Stimulated activated effector memory CD8-positive, alpha-beta T cell treated with anti-CD3 and anti-CD28 coated beads, Interleukin-12 subunit alpha, Interleukin-12 subunit beta, amount 100 ng/mL, for 72 hours (primary cell): ENCODE data around the gene HSPA1A.
A peak's percentile ranks its signal among the peaks of the same experiment; 100 is the strongest.

ENCODE experiments used
- ATAC-seq: fragments of 150-1000 bp; cut with Tn5 transposase; 2 replicates; pipeline ENCODE4 v1.10.0; 2021
- DNase-seq, 2 donors: peaks; one replicate each; pipeline ENCODE4 v3.0.0; 2021 to 2022; ENCODE audit warnings: low spot score in 2 of 2
- H3K27ac Mint-ChIP-seq: one replicate; pipeline ENCODE4 v1.8.0; 2022; ENCODE audit warnings: mild to moderate bottlenecking, mixed read lengths
- H3K36me3 Mint-ChIP-seq: one replicate; pipeline ENCODE4 v1.8.0; 2022; ENCODE audit warnings: mild to moderate bottlenecking, mixed read lengths
- H3K4me1 Mint-ChIP-seq: one replicate; pipeline ENCODE4 v1.8.0; 2022; ENCODE audit warnings: mixed read lengths
- H3K4me3 Mint-ChIP-seq: one replicate; pipeline ENCODE4 v1.8.0; 2022; ENCODE audit warnings: mild to moderate bottlenecking, mixed read lengths
- H3K9me3 Mint-ChIP-seq: one replicate; pipeline ENCODE4 v1.8.0; 2022; ENCODE audit warnings: mixed read lengths

Gene HSPA1A

DNA sequence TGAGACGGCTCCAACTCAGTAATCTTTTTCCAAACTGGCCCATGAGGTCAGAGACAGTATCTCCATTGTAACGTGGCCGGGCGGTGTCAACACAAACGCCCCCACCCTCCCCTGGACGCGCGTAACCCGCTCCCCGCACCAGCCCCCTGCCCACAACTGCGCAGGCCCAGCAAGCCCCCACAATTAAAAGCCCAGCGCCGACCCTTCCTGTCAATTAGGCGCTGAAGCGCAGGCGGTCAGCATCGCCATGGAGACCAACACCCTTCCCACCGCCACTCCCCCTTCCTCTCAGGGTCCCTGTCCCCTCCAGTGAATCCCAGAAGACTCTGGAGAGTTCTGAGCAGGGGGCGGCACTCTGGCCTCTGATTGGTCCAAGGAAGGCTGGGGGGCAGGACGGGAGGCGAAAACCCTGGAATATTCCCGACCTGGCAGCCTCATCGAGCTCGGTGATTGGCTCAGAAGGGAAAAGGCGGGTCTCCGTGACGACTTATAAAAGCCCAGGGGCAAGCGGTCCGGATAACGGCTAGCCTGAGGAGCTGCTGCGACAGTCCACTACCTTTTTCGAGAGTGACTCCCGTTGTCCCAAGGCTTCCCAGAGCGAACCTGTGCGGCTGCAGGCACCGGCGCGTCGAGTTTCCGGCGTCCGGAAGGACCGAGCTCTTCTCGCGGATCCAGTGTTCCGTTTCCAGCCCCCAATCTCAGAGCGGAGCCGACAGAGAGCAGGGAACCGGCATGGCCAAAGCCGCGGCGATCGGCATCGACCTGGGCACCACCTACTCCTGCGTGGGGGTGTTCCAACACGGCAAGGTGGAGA lies at the start of gene HSPA1A, which contains the start of gene HSPA1L:
Gene HSPA1A, plus strand, starts transcription at position 519 of the 814 bp plus-strand sequence. Its CDS starts 214 bp downstream, at position 733.
Gene HSPA1L, minus strand, starts transcription at position 259 of the 814 bp plus-strand sequence. CDS start 3,311 bp downstream, outside the sequence.
- peak; percentile 62 to 94 for DNase-seq
- Mint-ChIP-seq H3K4me3 (peak within 1 kb of the TSS; percentile 93), H3K4me1 (peaks cover 59% of the 10 kb centered on the region), H3K9me3 (no peaks in the 10 kb centered on the region), H3K36me3 (peaks cover 50% of the 10 kb centered on the region), H3K27ac (peak within 1 kb of the TSS; percentile 98)
- ATAC-seq, result peak; percentile 44

DNA sequence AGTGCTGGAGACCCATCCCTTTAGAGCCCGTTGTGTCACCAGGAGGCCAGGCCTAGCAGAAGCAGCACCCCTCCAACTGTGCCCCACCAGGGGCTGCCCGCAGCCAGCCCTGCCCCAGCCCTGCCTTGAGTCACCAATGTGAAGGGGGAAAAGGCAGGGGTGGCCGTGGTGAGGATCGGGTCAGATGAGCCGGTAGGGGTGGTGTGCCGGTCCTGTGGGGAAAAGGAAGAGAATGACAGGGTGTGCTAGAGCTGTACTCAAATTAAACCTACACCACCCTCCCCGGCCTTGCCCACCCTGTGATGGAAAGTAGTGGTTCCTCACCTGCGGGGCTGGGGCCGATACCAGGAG lies 49.8 kb upstream of the HSPA1A start:
- Mint-ChIP-seq H3K27ac (peak overlapping the region; percentile 78), H3K4me1 (peaks cover 35% of the 10 kb centered on the region), H3K9me3 (no peaks in the 10 kb centered on the region), H3K4me3 (no peak overlapping the region), H3K36me3 (peaks cover 20% of the 10 kb centered on the region)
- DNase-seq (no peak), ATAC-seq (no peak)

GRCh38 chr6:31765910-31766794 lies 49.2 kb upstream of the HSPA1A start:
- H3K4me3 Mint-ChIP-seq, result no peak overlapping the region
- H3K36me3 Mint-ChIP-seq, result peaks cover 13% of the 10 kb centered on the region
- peaks cover 35% of the 10 kb centered on the region for H3K4me1 Mint-ChIP-seq
- H3K27ac Mint-ChIP-seq, result peak overlapping the region; percentile 78
- DNase-seq (no peak), ATAC-seq (no peak)
- no peaks in the 10 kb centered on the region for H3K9me3 Mint-ChIP-seq

DNA sequence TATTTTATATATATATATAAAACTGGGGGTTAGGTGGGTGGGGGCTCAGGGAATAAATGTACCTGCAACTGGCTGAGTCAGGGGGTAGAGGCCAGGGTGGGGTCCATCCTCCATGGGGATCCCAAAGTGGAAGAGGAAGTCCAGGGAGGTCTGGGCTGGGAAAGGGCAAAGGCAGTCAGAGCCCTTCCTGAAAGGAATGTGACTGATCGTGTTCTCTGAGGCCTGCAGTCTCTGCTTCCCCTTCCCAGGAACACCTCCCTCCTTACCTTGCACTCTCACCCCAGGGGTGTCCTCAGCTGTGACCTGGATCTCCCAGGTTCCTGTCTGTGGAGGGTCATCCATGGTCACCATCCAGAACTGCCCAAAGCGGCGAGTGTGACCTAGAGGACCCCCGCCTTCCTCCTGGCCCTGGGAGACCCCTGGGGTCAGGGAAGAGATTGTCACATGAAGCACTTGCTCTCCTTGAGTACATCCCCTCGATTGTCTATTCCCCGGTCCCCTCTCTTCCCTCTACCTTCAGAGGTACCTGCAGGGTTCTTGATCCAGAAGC lies 48.2 kb upstream of the HSPA1A start:
- DNase-seq (no peak), ATAC-seq (no peak)
- Mint-ChIP-seq H3K9me3 (no peaks in the 10 kb centered on the region), H3K36me3 (peaks cover 5% of the 10 kb centered on the region), H3K4me3 (no peak overlapping the region), H3K4me1 (peaks cover 31% of the 10 kb centered on the region), H3K27ac (no peak overlapping the region)

DNA sequence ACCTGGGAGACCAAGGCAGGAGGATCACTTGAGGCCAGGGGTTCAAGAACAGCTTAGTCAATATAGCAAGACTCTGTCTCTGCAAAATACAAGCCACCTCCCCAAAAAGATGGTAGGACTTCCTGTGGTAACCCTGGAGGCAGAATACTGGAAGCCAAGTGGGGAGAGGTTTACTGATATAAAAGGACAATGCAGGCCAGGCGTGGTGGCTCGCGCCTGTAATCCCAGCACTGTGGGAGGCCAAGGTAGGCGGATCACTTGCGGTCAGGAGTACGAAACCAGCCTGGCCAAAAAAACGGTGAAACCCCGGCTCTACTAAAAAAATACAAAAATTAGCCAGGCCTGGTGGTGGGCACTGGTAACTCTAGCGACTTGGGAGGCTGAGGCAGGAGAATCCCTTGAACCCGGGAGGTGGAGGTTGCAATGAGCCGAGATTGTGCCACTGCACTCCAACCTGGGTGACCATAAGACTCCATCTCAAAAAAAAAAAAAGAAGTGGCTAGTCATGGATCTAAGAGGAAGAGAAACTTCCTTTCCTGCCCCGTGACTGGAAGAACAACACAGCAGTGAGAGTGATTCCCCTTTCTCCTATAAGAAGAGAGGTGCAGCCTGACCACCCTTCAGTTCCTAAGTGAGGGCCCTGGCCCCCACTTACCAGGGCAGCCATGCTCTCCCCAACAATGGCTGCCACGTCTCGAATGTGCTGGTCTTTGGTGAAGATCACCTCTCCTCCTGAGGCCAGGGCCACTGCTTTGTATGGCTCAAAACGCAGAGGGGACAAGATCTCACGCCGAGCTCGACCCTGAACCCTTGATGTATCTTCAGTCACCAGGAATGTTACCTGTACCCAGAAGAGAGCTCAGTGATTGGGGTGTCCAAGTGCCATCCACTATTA lies 46.7 kb upstream of the HSPA1A start:
- Mint-ChIP-seq H3K9me3 (no peaks in the 10 kb centered on the region), H3K36me3 (no peaks in the 10 kb centered on the region), H3K4me1 (peaks cover 33% of the 10 kb centered on the region), H3K27ac (no peak overlapping the region), H3K4me3 (no peak overlapping the region)
- no peak for ATAC-seq
- no peak for DNase-seq

DNA sequence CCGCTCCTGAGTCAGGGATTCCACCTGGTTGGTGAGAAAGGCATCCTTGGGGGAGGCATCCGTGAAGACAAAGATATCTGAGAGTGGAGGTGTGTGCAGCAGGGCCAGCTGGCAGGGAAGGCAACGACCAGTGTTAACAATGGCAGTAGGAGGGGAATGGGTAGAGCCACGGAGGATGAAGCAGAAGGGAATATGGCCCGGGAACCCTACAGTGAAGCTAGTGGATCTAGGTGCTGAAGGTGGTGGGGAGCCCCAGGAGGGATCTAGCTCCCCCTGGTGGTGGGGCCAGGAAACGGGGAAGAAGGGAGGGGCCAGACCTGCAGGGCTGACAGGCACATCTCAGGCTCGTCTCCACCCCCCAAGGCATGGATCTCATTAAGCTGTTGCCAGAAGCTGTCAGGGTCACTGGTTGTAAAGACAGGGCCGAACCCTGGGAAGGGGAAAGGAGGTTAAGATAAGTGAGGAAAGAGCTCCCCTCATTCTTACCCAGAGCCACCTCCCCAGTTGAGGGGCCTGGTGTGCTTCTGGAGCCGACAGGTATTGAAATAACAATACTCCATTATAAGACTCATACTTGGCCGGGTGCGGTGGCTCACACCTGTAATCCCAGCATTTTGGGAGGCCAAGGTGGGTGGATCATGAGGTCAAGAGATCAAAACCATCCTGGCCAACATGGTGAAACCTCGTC lies 45.5 kb upstream of the HSPA1A start:
- peak overlapping the region; percentile 33 for H3K27ac Mint-ChIP-seq
- H3K36me3 Mint-ChIP-seq, result no peaks in the 10 kb centered on the region
- ATAC-seq (peak; percentile 88), DNase-seq (peak; percentile 77 to 93)
- peaks cover 30% of the 10 kb centered on the region for H3K4me1 Mint-ChIP-seq
- H3K9me3 Mint-ChIP-seq, result no peaks in the 10 kb centered on the region
- no peak overlapping the region for H3K4me3 Mint-ChIP-seq

- Mint-ChIP-seq H3K4me1 (peaks cover 34% of the 10 kb centered on the region), H3K36me3 (no peaks in the 10 kb centered on the region), H3K9me3 (no peaks in the 10 kb centered on the region), H3K4me3 (no peak overlapping the region), H3K27ac (no peak overlapping the region)
- no peak for ATAC-seq
- no peak for DNase-seq
Measured at GRCh38 chr6:31770860-31771259, 44.5 kb upstream of the HSPA1A start.

GRCh38 chr6:31771992-31772358 lies 43.4 kb upstream of the HSPA1A start:
- H3K4me3 Mint-ChIP-seq, result peak overlapping the region; percentile 37
- H3K4me1 Mint-ChIP-seq, result peaks cover 45% of the 10 kb centered on the region
- H3K9me3 Mint-ChIP-seq, result no peaks in the 10 kb centered on the region
- no peak for ATAC-seq
- no peak overlapping the region for H3K27ac Mint-ChIP-seq
- DNase-seq, result no peak
- peaks cover 3% of the 10 kb centered on the region for H3K36me3 Mint-ChIP-seq

DNA sequence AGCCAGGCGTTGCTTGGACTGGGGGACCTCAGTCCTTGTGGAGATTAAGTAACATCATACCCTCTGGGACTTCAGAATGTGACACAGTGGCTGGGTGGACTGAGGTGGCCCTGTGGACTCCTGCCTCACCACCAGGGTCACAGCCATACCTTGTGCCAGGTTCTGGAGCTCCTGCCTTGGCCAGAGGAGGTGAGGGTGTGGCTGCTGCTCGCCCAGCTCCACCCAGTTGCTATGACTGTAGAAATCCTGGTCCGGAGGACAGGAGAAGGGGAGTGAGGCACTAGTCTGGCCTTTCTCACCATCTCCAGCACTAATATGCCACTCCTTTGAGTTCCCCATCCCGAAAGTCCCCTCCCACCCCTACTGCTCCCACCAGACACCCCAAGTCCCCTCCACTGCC lies 40.2 kb upstream of the HSPA1A start:
- Mint-ChIP-seq H3K9me3 (no peaks in the 10 kb centered on the region), H3K4me1 (peaks cover 39% of the 10 kb centered on the region), H3K36me3 (peaks cover 28% of the 10 kb centered on the region), H3K4me3 (no peak overlapping the region), H3K27ac (peak overlapping the region; percentile 91)
- ATAC-seq, result no peak
- DNase-seq, result no peak

DNA sequence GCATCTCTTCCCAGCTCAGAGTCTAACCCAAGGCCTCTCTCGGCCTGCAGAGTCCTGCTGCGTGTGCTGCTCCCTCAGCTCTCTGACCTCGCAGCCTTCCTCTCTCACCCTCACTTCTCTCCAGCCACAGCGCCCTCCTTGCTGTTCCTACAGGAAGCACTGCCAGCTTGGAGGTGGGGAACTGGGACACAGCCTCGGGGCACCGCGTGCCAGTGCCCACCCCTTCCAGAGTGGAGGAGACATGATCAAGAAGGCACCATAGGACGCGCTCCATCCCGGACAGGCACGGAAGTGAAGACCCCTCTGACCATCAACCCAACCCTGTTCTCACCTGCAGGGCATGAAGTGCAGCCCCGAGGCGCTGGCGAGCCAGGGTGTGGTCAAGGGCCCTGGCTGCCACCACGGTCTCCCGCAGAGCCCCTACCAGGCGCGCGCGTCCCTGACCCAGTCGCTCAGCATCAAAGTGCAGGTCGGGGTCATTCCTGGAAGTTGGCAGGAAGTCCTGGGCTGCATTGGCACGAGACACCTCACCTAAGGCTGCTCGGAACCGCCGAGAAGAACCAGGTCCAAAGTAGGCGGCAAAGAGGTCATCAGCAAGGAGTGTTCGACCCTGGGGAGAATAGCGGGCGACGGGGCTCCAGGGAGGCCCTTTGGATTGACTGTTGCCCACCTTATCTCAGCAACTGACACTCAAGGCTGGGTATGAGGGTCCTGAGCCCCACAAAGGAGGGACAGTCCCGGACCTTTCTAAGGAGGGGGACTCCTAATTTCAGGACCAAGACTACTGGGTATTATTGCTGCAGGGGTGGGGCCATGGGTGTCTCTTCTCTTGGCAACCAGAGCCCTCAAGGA lies 39.5 kb upstream of the HSPA1A start:
- ATAC-seq (no peak), DNase-seq (no peak)
- H3K4me1 Mint-ChIP-seq, result peaks cover 39% of the 10 kb centered on the region
- H3K36me3 Mint-ChIP-seq, result peaks cover 29% of the 10 kb centered on the region
- no peaks in the 10 kb centered on the region for H3K9me3 Mint-ChIP-seq
- H3K27ac Mint-ChIP-seq, result peak overlapping the region; percentile 91
- H3K4me3 Mint-ChIP-seq, result peak overlapping the region; percentile 68

GRCh38 chr6:31776485-31776988 lies 38.8 kb upstream of the HSPA1A start:
- DNase-seq (no peak), ATAC-seq (no peak)
- Mint-ChIP-seq H3K4me1 (peaks cover 39% of the 10 kb centered on the region), H3K27ac (peak overlapping the region; percentile 91), H3K9me3 (no peaks in the 10 kb centered on the region), H3K36me3 (peaks cover 31% of the 10 kb centered on the region), H3K4me3 (peak overlapping the region; percentile 68)

- peak within 1 kb of the TSS; percentile 91 for H3K27ac Mint-ChIP-seq
- ATAC-seq (peak; percentile 94), DNase-seq (peak; percentile 67 to 82)
- H3K4me1 Mint-ChIP-seq, result peaks cover 39% of the 10 kb centered on the region
- peaks cover 37% of the 10 kb centered on the region for H3K36me3 Mint-ChIP-seq
- H3K9me3 Mint-ChIP-seq, result no peaks in the 10 kb centered on the region
- peak within 1 kb of the TSS; percentile 68 for H3K4me3 Mint-ChIP-seq
Measured at GRCh38 chr6:31776989-31777666, 38.2 kb upstream of the HSPA1A start, which contains the start of gene VWA7. TSS of gene VWA7 (minus strand) at chr6:31777328. CDS start at chr6:31776779, 549 bp downstream.

DNA sequence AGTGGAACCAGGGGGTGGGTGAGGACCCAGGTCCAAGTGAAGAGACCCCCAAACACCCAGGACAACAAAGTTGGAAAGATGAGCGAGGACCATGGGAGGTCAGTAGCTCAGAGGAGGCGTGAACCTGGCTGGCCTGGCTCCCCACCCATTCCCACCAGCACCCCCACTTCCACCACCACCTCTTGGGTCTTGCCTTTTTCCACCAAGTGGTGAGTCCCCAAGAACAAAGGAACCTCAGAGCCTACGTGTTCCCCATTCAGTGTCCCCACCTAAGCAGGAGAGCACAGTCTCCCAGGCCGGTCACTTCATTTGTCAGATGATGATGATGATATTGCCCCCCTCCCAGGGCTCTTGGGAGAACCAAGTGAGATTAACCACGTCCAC lies 37.7 kb upstream of the HSPA1A start:
- H3K27ac Mint-ChIP-seq, result peak overlapping the region; percentile 91
- no peaks in the 10 kb centered on the region for H3K9me3 Mint-ChIP-seq
- ATAC-seq, result no peak
- DNase-seq, result no peak
- peaks cover 36% of the 10 kb centered on the region for H3K4me1 Mint-ChIP-seq
- H3K4me3 Mint-ChIP-seq, result peak overlapping the region; percentile 68
- H3K36me3 Mint-ChIP-seq, result peaks cover 42% of the 10 kb centered on the region
